Suprapubic skin (tissue), 4 donors: ENCODE measurements around the gene CWF19L1. TPM values are rescaled to one million over a fixed set of nuclear protein-coding genes. Genes with fewer than 3 reads are reported as not detected.

Experiments used
- DNase-seq, 2 donors: peaks; one replicate each; pipeline ENCODE4 v3.0.0-alpha.2; 2019; ENCODE audit warnings: low spot score in 2 of 2
- H3K27ac ChIP-seq: fragments of 200-600 bp; sonication (generic); one replicate; pipeline ENCODE4 v1.5.1; 2019
- H3K27me3 ChIP-seq: fragments of 200-600 bp; sonication (generic); one replicate; pipeline ENCODE4 v1.5.1; 2019
- H3K36me3 ChIP-seq: fragments of 200-600 bp; sonication (generic); one replicate; pipeline ENCODE4 v1.5.1; 2019
- H3K4me1 ChIP-seq: fragments of 200-600 bp; sonication (generic); one replicate; pipeline ENCODE4 v1.5.1; 2019
- H3K4me3 ChIP-seq: fragments of 200-600 bp; sonication (generic); one replicate; pipeline ENCODE4 v1.5.1; 2019; ENCODE audit warnings: mild to moderate bottlenecking
- H3K9me3 ChIP-seq: fragments of 200-600 bp; sonication (generic); one replicate; pipeline ENCODE4 v1.5.1; 2019
- EP300 ChIP-seq: sonication (generic); formaldehyde crosslinking; IDR thresholded peaks from one replicate; pipeline ENCODE4 v1.6.1; 2017; ENCODE audit warnings: antibody characterized with exemption
- POLR2A ChIP-seq, 2 donors: fragments of 450-650 bp; IDR thresholded peaks; one replicate each; pipeline ENCODE4 v1.6.1; 2017; ENCODE audit warnings: antibody characterized with exemption in 2 of 2, mild to moderate bottlenecking in 2 of 2, moderate library complexity in 2 of 2
- POLR2AphosphoS5 ChIP-seq, 3 donors: sonication (generic); formaldehyde crosslinking; IDR thresholded peaks; one replicate each; pipeline ENCODE4 v1.6.1; 2017; ENCODE audit warnings: antibody characterized with exemption in 3 of 3
- WGBS: methylation state at CpG from one replicate; pipeline ENCODE4 v1.1.5; 2018; 5-methylcytosine and 5-hydroxymethylcytosine counted together
- total RNA-seq, 4 donors: library from RNA; depleted of rRNA; stranded (reverse); fragments of >200 nt; gene quantifications; one replicate each; pipeline ENCODE4 v1.1.0, GENCODE V29; 2016
- TF ChIP-seq, protein P1 (sequence below), 2 donors: fragments of 200-600 bp in 1 of 2; fragments of 450-650 bp in 1 of 2; sonication (generic) in 1 of 2; IDR thresholded peaks; one replicate each; pipeline ENCODE4 v1.5.1; 2016 to 2019; ENCODE audit warnings: antibody characterized with exemption in 2 of 2, mild to moderate bottlenecking in 1 of 2, moderate library complexity in 1 of 2

Gene CWF19L1
- total RNA-seq, 4 donors from 2014 or later, result 14.3 to 27.9 (median 22.6) TPM

DNA sequence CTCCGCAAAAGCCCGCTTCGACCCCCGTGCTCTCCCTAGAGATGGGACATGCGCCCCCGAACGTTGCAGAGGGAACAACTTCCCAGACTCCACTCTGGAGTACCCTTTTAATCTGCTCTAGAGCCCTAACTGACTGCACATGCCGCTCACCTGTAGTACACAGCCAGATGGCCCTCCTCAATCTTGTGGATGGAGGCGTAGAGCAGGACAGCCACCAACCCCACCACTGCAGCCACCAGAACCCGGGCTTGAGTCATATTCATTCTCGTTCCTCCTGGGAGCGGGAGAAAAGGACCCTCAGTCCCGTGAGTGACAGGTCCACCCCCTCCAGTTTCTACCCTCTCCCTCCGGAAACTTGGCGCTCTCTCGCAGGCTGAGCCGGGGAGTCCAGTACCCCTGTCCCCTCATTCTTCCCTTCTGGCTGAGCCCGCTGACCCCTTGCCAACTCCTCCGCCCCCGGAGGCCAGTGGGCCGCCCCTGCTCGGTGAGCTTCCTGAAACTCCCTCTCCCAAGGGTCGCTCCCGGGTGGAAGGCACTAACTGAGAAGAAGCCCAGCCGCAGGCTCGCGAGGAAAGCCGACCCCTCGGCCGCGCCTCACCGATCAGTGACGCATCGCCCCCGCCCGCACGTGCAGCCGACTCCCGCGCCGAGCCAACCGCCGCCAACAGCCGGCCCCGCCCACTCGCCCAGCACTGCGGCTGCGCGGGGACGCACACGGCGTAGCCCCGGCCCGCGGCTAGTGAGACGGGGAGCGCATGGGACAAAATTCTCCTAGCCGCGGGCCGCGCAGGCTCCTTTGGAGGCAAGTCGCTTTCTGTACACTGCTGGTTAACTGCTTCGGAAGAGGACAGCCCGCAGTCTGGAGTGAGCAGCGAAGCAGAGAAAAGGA lies 81.8 kb downstream of the CWF19L1 start, which contains the start of gene ERLIN1:
ERLIN1 (minus strand) TSS at position 666 of the 889 bp plus-strand sequence; CDS start at position 263, 403 bp downstream.
- Histone ChIP-seq H3K4me3 (peak within 1 kb of the TSS; percentile 95), H3K27me3 (no peaks in the 10 kb centered on the region), H3K4me1 (peaks cover 44% of the 10 kb centered on the region), H3K36me3 (peaks cover 15% of the 10 kb centered on the region), H3K9me3 (no peaks in the 10 kb centered on the region), H3K27ac (peak within 1 kb of the TSS; percentile 94)
- peak; percentile 95 for DNase-seq
- TF ChIP-seq EP300 (no peak), POLR2A (IDR thresholded peaks at IDR 0.05) (peak in 1 of 2 donors; percentile 36)
- WGBS, result under 1% methylated on average over 32 of the region's 65 CpGs

DNA sequence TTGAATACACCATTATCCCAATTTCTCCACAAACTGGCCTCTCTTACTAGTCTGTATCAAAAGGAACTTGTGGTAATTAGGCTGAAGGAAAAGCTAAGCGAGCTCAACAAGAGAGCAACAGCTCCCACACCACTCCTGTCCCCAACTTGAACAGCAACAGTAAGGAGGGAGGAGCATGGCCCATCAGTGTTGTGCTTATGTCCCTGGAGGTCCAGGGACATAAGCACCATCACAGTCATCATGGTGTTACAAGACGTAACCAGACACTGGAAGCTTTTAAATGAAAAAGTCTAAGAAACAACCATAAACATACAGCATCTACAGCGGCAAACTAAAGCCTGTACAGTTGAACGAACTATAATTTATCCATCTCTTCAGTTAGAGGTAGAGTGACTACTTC lies 82.6 kb downstream of the CWF19L1 start:
- WGBS, result 0% methylated on average over 4 of the region's 4 CpGs
- DNase-seq, result no peak
- Histone ChIP-seq H3K36me3 (peaks cover 7% of the 10 kb centered on the region), H3K27me3 (no peaks in the 10 kb centered on the region), H3K4me1 (peaks cover 44% of the 10 kb centered on the region), H3K27ac (peak overlapping the region; percentile 94), H3K9me3 (no peaks in the 10 kb centered on the region), H3K4me3 (peak overlapping the region; percentile 95)
- TF ChIP-seq POLR2AphosphoS5 (IDR thresholded peaks at IDR 0.05) (no peak), EP300 (no peak), POLR2A (IDR thresholded peaks at IDR 0.05) (no peak)
- TF ChIP-seq, protein P1, sequence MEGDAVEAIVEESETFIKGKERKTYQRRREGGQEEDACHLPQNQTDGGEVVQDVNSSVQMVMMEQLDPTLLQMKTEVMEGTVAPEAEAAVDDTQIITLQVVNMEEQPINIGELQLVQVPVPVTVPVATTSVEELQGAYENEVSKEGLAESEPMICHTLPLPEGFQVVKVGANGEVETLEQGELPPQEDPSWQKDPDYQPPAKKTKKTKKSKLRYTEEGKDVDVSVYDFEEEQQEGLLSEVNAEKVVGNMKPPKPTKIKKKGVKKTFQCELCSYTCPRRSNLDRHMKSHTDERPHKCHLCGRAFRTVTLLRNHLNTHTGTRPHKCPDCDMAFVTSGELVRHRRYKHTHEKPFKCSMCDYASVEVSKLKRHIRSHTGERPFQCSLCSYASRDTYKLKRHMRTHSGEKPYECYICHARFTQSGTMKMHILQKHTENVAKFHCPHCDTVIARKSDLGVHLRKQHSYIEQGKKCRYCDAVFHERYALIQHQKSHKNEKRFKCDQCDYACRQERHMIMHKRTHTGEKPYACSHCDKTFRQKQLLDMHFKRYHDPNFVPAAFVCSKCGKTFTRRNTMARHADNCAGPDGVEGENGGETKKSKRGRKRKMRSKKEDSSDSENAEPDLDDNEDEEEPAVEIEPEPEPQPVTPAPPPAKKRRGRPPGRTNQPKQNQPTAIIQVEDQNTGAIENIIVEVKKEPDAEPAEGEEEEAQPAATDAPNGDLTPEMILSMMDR (IDR thresholded peaks at IDR 0.05), result no peak

DNA sequence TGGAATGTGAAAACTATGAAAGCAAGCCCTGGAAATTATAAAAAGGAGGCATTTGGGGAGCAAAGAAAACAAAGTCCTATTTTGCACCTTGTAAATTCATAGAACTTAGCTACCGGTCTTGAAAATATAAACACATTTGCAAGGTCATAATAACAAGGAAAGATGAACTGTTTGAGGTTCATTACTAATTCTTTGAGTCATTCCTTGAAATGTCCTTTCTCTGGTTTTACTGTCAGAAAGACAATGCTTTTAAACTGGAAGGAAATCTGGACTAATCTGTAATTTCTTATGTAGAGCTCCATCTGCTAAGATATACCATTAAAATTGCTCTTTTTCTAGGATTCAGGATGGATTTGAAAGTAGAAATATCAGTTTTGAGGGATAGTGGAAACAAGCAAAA lies 83.0 kb downstream of the CWF19L1 start:
- DNase-seq, result no peak
- H3K4me3 ChIP-seq, result peak overlapping the region; percentile 95
- H3K9me3 ChIP-seq, result no peaks in the 10 kb centered on the region
- H3K36me3 ChIP-seq, result peaks cover 3% of the 10 kb centered on the region
- 67% methylated on average over 1 of the region's 1 CpG for WGBS
- H3K27me3 ChIP-seq, result no peaks in the 10 kb centered on the region
- H3K4me1 ChIP-seq, result peaks cover 44% of the 10 kb centered on the region
- peak overlapping the region; percentile 94 for H3K27ac ChIP-seq
- no peak for TF ChIP-seq EP300
- no peak for TF ChIP-seq POLR2A (IDR thresholded peaks at IDR 0.05)
- TF ChIP-seq, protein P1 (IDR thresholded peaks at IDR 0.05), result no peak
- TF ChIP-seq POLR2AphosphoS5 (IDR thresholded peaks at IDR 0.05), result no peak

DNA sequence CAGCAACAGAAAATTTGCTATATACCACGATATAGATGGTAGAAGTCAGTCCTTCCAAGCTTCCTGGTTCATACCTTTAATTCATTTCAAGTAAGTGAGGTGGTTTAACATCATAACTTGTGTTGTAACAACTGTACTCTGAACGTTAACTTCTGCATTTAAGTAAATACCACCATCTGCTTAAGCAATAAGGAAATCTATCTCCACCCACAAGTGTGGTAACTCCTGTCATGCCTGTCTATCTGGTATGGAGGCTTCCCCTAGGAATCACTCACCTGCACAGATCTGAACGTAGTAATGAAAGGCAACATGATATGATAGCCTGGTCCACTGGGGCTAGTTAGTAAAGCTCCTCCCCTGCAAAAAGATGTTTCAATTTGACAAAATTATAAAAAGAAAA lies 84.0 kb downstream of the CWF19L1 start:
- no peaks in the 10 kb centered on the region for H3K9me3 ChIP-seq
- no peak for DNase-seq
- TF ChIP-seq, protein P1 (IDR thresholded peaks at IDR 0.05), result no peak
- TF ChIP-seq POLR2A (IDR thresholded peaks at IDR 0.05) (no peak), EP300 (no peak)
- no peaks in the 10 kb centered on the region for H3K27me3 ChIP-seq
- H3K36me3 ChIP-seq, result peaks cover 5% of the 10 kb centered on the region
- H3K4me1 ChIP-seq, result peaks cover 44% of the 10 kb centered on the region
- no peak overlapping the region for H3K4me3 ChIP-seq
- 40% methylated on average over 3 of the region's 3 CpGs for WGBS
- H3K27ac ChIP-seq, result peak overlapping the region; percentile 35

DNA sequence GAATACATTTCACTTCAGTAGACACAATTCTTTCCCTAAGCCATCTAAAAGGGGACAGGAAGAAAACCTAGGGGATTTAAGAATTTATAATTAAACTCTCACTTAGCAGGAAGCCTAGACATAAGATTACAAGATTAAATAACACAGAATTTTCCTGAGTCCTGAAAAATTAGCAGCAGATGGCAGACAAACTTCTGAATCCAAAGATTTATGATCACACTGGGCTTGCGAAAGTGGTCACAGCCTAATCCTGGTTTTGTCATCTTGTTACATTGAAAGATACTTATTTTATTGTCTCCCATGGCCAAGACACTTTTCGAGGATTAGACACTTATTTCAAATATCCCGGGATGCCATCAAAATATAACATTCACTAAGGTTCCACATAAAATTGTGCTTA lies 84.5 kb downstream of the CWF19L1 start:
- no peak for DNase-seq
- H3K36me3 ChIP-seq, result peaks cover 11% of the 10 kb centered on the region
- H3K9me3 ChIP-seq, result no peaks in the 10 kb centered on the region
- peak overlapping the region; percentile 35 for H3K27ac ChIP-seq
- TF ChIP-seq POLR2AphosphoS5 (IDR thresholded peaks at IDR 0.05), result no peak
- TF ChIP-seq EP300, result no peak
- TF ChIP-seq, protein P1 (IDR thresholded peaks at IDR 0.05), result no peak
- TF ChIP-seq POLR2A (IDR thresholded peaks at IDR 0.05), result no peak
- peaks cover 44% of the 10 kb centered on the region for H3K4me1 ChIP-seq
- H3K4me3 ChIP-seq, result no peak overlapping the region
- WGBS, result 89% methylated on average over 3 of the region's 3 CpGs
- H3K27me3 ChIP-seq, result no peaks in the 10 kb centered on the region

Other genes with a start within 250 kb of the CWF19L1 start
- gene CPN1, start 185.8 kb downstream of the CWF19L1 start, total RNA-seq, result not detected
- gene ERLIN1, start 81.6 kb downstream of the CWF19L1 start, total RNA-seq, result 10 to 100 TPM; 23.3 to 38.2 (median 27.9) TPM
- gene CHUK, start 38.0 kb downstream of the CWF19L1 start, total RNA-seq, result 10 to 100 TPM; 11.3 to 15.4 (median 13.9) TPM
- 10 to 100 TPM; 11.7 to 49.6 (median 36.2) TPM for gene BLOC1S2, start 19.0 kb upstream of the CWF19L1 start, total RNA-seq
- gene PKD2L1, start 62.6 kb upstream of the CWF19L1 start, total RNA-seq, result not detected
- gene SCD, start 79.6 kb upstream of the CWF19L1 start, total RNA-seq, result 10 to 100 TPM; 24.3 to 53.9 (median 49.7) TPM
- under 1 TPM in 1 of 4 donors, not detected in 3; 0.34 TPM for gene WNT8B, start 195.4 kb upstream of the CWF19L1 start, total RNA-seq